ENCODE measurements around the gene NFATC2.
A peak's percentile ranks its signal among the peaks of the same experiment; 100 is the strongest.

Gene NFATC2

GRCh38 chr20:51461306-51461705 is 81.2 kb downstream of the NFATC2 start:
- no peak for DNase-seq (ENCODE audit: low read depth)
- TF ChIP-seq CTCF (IDR thresholded peaks at IDR 0.05; ENCODE audit: control insufficient read depth, extremely low read depth, insufficient read depth), result no peak
- H3K4me3 ChIP-seq (ENCODE audit: low read depth, low read length), result no peak overlapping the region

- no peak overlapping the region for H3K4me3 ChIP-seq (ENCODE audit: low read depth, low read length)
- no peak for TF ChIP-seq CTCF (IDR thresholded peaks at IDR 0.05; ENCODE audit: control insufficient read depth, extremely low read depth, insufficient read depth)
- no peak for DNase-seq (ENCODE audit: low read depth)
These were observed 81.8 kb downstream of the NFATC2 start for GRCh38 chr20:51460569-51461265.

- no peak for TF ChIP-seq CTCF (IDR thresholded peaks at IDR 0.05; ENCODE audit: control insufficient read depth, extremely low read depth, insufficient read depth)
- no peak for DNase-seq (ENCODE audit: low read depth)
- H3K4me3 ChIP-seq (ENCODE audit: low read depth, low read length), result no peak overlapping the region
These were observed 82.4 kb downstream of the NFATC2 start for GRCh38 chr20:51460163-51460562.

- no peak overlapping the region for H3K4me3 ChIP-seq (ENCODE audit: low read depth, low read length)
- no peak for DNase-seq (ENCODE audit: low read depth)
- no peak for TF ChIP-seq CTCF (IDR thresholded peaks at IDR 0.05; ENCODE audit: control insufficient read depth, extremely low read depth, insufficient read depth)
These were observed 83.6 kb downstream of the NFATC2 start for GRCh38 chr20:51458751-51459439.

GRCh38 chr20:51457533-51457932 is 85.0 kb downstream of the NFATC2 start:
- TF ChIP-seq CTCF (IDR thresholded peaks at IDR 0.05; ENCODE audit: control insufficient read depth, extremely low read depth, insufficient read depth), result no peak
- H3K4me3 ChIP-seq (ENCODE audit: low read depth, low read length), result no peak overlapping the region
- no peak for DNase-seq (ENCODE audit: low read depth)

GRCh38 chr20:51456511-51457509 is 85.7 kb downstream of the NFATC2 start:
- no peak for TF ChIP-seq CTCF (IDR thresholded peaks at IDR 0.05; ENCODE audit: control insufficient read depth, extremely low read depth, insufficient read depth)
- H3K4me3 ChIP-seq (ENCODE audit: low read depth, low read length), result no peak overlapping the region
- DNase-seq (ENCODE audit: low read depth), result peak; percentile 72

All from LNCaP clone FGC (cell line).